HEK293 (cell line): ENCODE data around the gene LMTK2.

Source experiments
- CTCF ChIA-PET: fragments of 350-600 bp; formaldehyde crosslinking; extraction: SDS; loops from one replicate; lab custom pipeline; 2021; ENCODE audit warnings: antibody characterized with exemption; lab: Yijun Ruan, JAX
- POLR2A ChIA-PET: fragments of 300-600 bp; formaldehyde crosslinking; extraction: SDS; loops from one replicate; lab custom pipeline; 2020; ENCODE audit warnings: antibody characterized with exemption, inconsistent platforms; lab: Yijun Ruan, JAX
- H3K27ac ChIP-seq: fragments of 200-500 bp; sonication (Bioruptor generic); 2 replicates; pipeline ENCODE4 v1.5.1; 2014; ENCODE audit warnings: low read depth, low read length, control low read depth, inconsistent platforms; ENCODE audit errors: extremely low read depth
- H3K36me3 ChIP-seq, 2 experiments: fragments of 200-500 bp in 1 of 2; sonication (Bioruptor generic) in 1 of 2; 1 replicate in 1 of 2; 2 replicates in 1 of 2; pipeline ENCODE4 v1.5.1; 2014 to 2017; ENCODE audit warnings: inconsistent platforms in 2 of 2, low read length in 2 of 2; ENCODE audit not compliant: control insufficient read depth in 2 of 2, insufficient read depth in 1 of 2
- H3K4me1 ChIP-seq: fragments of 200-500 bp; sonication (Bioruptor generic); 2 replicates; pipeline ENCODE4 v1.5.1; 2014; ENCODE audit warnings: mild to moderate bottlenecking, low read length, inconsistent platforms; ENCODE audit not compliant: control insufficient read depth, insufficient read depth
- H3K4me3 ChIP-seq: 2 replicates; pipeline ENCODE4 v1.5.1; 2011; ENCODE audit warnings: low read depth, mild to moderate bottlenecking, control low read depth, low read length, moderate library complexity
- H3K9me3 ChIP-seq: fragments of 200-500 bp; sonication (Bioruptor generic); 2 replicates; pipeline ENCODE4 v1.5.1; 2014; ENCODE audit warnings: low read depth, low read length, inconsistent platforms; ENCODE audit not compliant: control insufficient read depth, insufficient read depth
- GFI1B ChIP-seq: fragments of 450-650 bp; formaldehyde crosslinking; IDR thresholded peaks from 2 replicates; pipeline ENCODE4 v1.5.1; 2016; ENCODE audit warnings: missing biosample characterization, missing genetic modification characterization
- GLIS2 ChIP-seq: fragments of 450-650 bp; formaldehyde crosslinking; IDR thresholded peaks from 2 replicates; pipeline ENCODE4 v1.5.1; 2016; ENCODE audit warnings: missing biosample characterization, missing genetic modification characterization
- SCRT2 ChIP-seq: fragments of 450-650 bp; formaldehyde crosslinking; IDR thresholded peaks from 2 replicates; pipeline ENCODE4 v1.5.1; 2016; ENCODE audit warnings: missing biosample characterization, missing genetic modification characterization
- ZBTB48 ChIP-seq: fragments of 450-650 bp; formaldehyde crosslinking; IDR thresholded peaks from 2 replicates; pipeline ENCODE4 v1.5.1; 2016; ENCODE audit warnings: missing biosample characterization, missing genetic modification characterization
- ZNF211 ChIP-seq: fragments of 450-650 bp; formaldehyde crosslinking; IDR thresholded peaks from 2 replicates; pipeline ENCODE4 v1.5.1; 2016; ENCODE audit warnings: low read depth, missing biosample characterization, missing genetic modification characterization
- ZNF302 ChIP-seq: fragments of 450-650 bp; formaldehyde crosslinking; IDR thresholded peaks from 2 replicates; pipeline ENCODE4 v1.5.1; 2016; ENCODE audit warnings: missing biosample characterization, missing genetic modification characterization, low read depth
- ZNF335 ChIP-seq: fragments of 450-650 bp; formaldehyde crosslinking; conservative IDR thresholded peaks from 2 replicates; pipeline ENCODE4 v1.5.1; 2016; ENCODE audit warnings: missing biosample characterization, missing genetic modification characterization
- ZNF571 ChIP-seq: fragments of 450-650 bp; formaldehyde crosslinking; IDR thresholded peaks from 2 replicates; pipeline ENCODE4 v1.5.0; 2017; ENCODE audit warnings: missing biosample characterization, missing genetic modification characterization
- ZNF596 ChIP-seq: fragments of 450-650 bp; IDR thresholded peaks from 2 replicates; pipeline ENCODE4 v1.5.0; 2018; ENCODE audit warnings: missing biosample characterization, mild to moderate bottlenecking, missing genetic modification characterization, moderate library complexity
- ZNF600 ChIP-seq: fragments of 450-650 bp; formaldehyde crosslinking; IDR thresholded peaks from 2 replicates; pipeline ENCODE4 v1.5.1; 2016; ENCODE audit warnings: missing biosample characterization, missing genetic modification characterization
- TF ChIP-seq, protein P1 (sequence below): fragments of 450-650 bp; formaldehyde crosslinking; IDR thresholded peaks from 2 replicates; pipeline ENCODE4 v1.5.1; 2016; ENCODE audit warnings: missing biosample characterization, missing genetic modification characterization
- TF ChIP-seq, protein P2 (sequence below): fragments of 450-650 bp; formaldehyde crosslinking; IDR thresholded peaks from 2 replicates; pipeline ENCODE4 v1.5.1; 2016; ENCODE audit warnings: missing biosample characterization, missing genetic modification characterization
- TF ChIP-seq, protein P3 (sequence below): fragments of 450-650 bp; formaldehyde crosslinking; IDR thresholded peaks from 2 replicates; pipeline ENCODE4 v1.5.1; 2016; ENCODE audit warnings: missing biosample characterization, missing genetic modification characterization
- TF ChIP-seq, protein P4 (sequence below): fragments of 450-650 bp; IDR thresholded peaks from 2 replicates; pipeline ENCODE4 v1.5.1; 2018; ENCODE audit warnings: missing biosample characterization, mild to moderate bottlenecking, missing genetic modification characterization

LMTK2 gene

DNA sequence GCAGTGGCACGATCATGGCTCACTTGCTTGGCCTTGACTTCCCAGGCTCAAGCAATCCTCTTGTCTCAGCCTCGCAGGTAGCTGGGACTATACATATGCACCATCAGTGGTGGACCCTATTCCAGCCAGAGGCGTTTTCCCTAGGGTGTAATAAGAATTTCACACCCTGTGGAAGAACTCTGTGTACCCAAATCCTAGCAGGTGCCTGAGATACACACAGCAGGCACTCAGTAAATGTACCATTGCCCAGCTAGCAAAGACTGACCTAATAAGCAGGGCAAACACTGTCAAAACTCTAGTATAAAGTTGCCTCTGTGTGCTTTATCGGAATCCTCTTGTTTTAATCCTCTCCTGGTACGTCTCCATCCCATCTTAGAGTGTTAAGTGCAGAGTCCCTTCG is 70.9 kb downstream of the LMTK2 start:
- ChIA-PET POLR2A (no interaction called here), CTCF (interaction anchor here (1.5 to 4.5 kb wide), 3 partner anchors 9 to 156 kb away, joined by 3 to 27 read pairs (median 20); no protein-coding TSS in a partner anchor)
- H3K4me3 ChIP-seq: no peak overlapping the region
- peaks cover 6 to 22% of the 10 kb centered on the region in 2 experiments; a peak in 1 of 3 replicates for H3K36me3 ChIP-seq
- H3K27ac ChIP-seq: no peak overlapping the region
- H3K4me1 ChIP-seq: no peaks in the 10 kb centered on the region
- no peaks in the 10 kb centered on the region for H3K9me3 ChIP-seq
- TF ChIP-seq ZNF571 (tag by site-specific recombination) (no peak), ZNF302 (tag by site-specific recombination) (no peak), SCRT2 (tag by site-specific recombination) (no peak), ZNF600 (tag by site-specific recombination) (no peak), GLIS2 (tag by site-specific recombination) (no peak), GFI1B (tag by site-specific recombination) (no peak), ZNF596 (tag by site-specific recombination) (no peak), ZNF211 (no peak), ZNF335 (tag by site-specific recombination) (no peak), ZBTB48 (tag by site-specific recombination) (no peak)
- TF ChIP-seq, protein P1, sequence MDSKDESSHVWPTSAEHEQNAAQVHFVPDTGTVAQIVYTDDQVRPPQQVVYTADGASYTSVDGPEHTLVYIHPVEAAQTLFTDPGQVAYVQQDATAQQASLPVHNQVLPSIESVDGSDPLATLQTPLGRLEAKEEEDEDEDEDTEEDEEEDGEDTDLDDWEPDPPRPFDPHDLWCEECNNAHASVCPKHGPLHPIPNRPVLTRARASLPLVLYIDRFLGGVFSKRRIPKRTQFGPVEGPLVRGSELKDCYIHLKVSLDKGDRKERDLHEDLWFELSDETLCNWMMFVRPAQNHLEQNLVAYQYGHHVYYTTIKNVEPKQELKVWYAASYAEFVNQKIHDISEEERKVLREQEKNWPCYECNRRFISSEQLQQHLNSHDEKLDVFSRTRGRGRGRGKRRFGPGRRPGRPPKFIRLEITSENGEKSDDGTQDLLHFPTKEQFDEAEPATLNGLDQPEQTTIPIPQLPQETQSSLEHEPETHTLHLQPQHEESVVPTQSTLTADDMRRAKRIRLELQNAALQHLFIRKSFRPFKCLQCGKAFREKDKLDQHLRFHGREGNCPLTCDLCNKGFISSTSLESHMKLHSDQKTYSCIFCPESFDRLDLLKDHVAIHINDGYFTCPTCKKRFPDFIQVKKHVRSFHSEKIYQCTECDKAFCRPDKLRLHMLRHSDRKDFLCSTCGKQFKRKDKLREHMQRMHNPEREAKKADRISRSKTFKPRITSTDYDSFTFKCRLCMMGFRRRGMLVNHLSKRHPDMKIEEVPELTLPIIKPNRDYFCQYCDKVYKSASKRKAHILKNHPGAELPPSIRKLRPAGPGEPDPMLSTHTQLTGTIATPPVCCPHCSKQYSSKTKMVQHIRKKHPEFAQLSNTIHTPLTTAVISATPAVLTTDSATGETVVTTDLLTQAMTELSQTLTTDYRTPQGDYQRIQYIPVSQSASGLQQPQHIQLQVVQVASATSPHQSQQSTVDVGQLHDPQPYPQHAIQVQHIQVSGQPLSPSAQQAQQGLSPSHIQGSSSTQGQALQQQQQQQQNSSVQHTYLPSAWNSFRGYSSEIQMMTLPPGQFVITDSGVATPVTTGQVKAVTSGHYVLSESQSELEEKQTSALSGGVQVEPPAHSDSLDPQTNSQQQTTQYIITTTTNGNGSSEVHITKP: no peak
- TF ChIP-seq, protein P2, sequence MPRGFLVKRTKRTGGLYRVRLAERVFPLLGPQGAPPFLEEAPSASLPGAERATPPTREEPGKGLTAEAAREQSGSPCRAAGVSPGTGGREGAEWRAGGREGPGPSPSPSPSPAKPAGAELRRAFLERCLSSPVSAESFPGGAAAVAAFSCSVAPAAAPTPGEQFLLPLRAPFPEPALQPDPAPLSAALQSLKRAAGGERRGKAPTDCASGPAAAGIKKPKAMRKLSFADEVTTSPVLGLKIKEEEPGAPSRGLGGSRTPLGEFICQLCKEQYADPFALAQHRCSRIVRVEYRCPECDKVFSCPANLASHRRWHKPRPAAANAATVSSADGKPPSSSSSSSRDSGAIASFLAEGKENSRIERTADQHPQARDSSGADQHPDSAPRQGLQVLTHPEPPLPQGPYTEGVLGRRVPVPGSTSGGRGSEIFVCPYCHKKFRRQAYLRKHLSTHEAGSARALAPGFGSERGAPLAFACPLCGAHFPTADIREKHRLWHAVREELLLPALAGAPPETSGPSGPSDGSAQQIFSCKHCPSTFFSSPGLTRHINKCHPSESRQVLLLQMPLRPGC (tag by site-specific recombination): no peak
- TF ChIP-seq, protein P3, sequence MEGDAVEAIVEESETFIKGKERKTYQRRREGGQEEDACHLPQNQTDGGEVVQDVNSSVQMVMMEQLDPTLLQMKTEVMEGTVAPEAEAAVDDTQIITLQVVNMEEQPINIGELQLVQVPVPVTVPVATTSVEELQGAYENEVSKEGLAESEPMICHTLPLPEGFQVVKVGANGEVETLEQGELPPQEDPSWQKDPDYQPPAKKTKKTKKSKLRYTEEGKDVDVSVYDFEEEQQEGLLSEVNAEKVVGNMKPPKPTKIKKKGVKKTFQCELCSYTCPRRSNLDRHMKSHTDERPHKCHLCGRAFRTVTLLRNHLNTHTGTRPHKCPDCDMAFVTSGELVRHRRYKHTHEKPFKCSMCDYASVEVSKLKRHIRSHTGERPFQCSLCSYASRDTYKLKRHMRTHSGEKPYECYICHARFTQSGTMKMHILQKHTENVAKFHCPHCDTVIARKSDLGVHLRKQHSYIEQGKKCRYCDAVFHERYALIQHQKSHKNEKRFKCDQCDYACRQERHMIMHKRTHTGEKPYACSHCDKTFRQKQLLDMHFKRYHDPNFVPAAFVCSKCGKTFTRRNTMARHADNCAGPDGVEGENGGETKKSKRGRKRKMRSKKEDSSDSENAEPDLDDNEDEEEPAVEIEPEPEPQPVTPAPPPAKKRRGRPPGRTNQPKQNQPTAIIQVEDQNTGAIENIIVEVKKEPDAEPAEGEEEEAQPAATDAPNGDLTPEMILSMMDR (tag by site-specific recombination): no peak

DNA sequence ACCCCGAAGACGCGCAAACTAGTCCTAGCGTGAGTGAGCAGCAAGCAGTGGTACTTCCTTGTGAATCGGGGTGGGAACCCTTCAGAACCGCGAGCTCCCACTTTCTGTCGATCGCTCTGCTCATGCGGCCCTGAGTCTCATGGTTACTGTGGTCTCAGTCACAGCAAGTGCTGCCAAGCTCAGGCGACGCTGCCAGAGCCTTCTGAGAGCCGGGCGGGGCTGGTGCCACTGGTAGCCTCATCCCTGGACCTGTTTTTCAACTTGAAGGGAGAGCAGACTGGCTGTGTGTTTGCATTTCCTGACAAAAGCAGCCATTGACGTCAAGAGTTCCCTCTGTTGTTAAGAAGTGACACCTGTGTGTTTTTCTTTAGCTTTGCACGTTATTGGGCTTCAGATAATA is 71.7 kb downstream of the LMTK2 start:
- Histone ChIP-seq H3K4me3 (no peak overlapping the region), H3K4me1 (no peaks in the 10 kb centered on the region), H3K36me3 (peaks cover 0 to 18% of the 10 kb centered on the region in 2 experiments; a peak in 1 of 3 replicates), H3K27ac (no peak overlapping the region), H3K9me3 (no peaks in the 10 kb centered on the region)
- CTCF ChIA-PET: interaction anchor here (0.6 to 4.5 kb wide), 4 partner anchors 9 to 157 kb away, joined by 3 to 27 read pairs (median 12); no protein-coding TSS in a partner anchor
- TF ChIP-seq, protein P4, sequence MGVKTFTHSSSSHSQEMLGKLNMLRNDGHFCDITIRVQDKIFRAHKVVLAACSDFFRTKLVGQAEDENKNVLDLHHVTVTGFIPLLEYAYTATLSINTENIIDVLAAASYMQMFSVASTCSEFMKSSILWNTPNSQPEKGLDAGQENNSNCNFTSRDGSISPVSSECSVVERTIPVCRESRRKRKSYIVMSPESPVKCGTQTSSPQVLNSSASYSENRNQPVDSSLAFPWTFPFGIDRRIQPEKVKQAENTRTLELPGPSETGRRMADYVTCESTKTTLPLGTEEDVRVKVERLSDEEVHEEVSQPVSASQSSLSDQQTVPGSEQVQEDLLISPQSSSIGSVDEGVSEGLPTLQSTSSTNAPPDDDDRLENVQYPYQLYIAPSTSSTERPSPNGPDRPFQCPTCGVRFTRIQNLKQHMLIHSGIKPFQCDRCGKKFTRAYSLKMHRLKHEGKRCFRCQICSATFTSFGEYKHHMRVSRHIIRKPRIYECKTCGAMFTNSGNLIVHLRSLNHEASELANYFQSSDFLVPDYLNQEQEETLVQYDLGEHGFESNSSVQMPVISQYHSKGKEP (tag by site-specific recombination): no peak
- POLR2A ChIA-PET: no interaction called here
